T-helper 1 cell treated with Interleukin-12 subunit alpha and Interleukin-12 subunit beta and Interleukin-4 antibody, amounts not matched to agents 30 μg/mL and 1 μg/mL, for 36 hours (primary cell): ENCODE results near the gene ADAMTS9.

Experiments used
- H3K27ac Mint-ChIP-seq: one replicate; pipeline ENCODE4 v1.8.0; 2021; ENCODE audit warnings: mild to moderate bottlenecking, mixed read lengths
- H3K27me3 Mint-ChIP-seq: one replicate; pipeline ENCODE4 v1.8.0; 2021; ENCODE audit warnings: low read depth, mixed read lengths
- H3K36me3 Mint-ChIP-seq: one replicate; pipeline ENCODE4 v1.8.0; 2021; ENCODE audit warnings: low read depth, mixed read lengths
- H3K4me1 Mint-ChIP-seq: one replicate; pipeline ENCODE4 v1.8.0; 2021; ENCODE audit warnings: low read depth, mixed read lengths
- H3K4me3 Mint-ChIP-seq: one replicate; pipeline ENCODE4 v1.8.0; 2021; ENCODE audit warnings: mild to moderate bottlenecking, moderate library complexity, mixed read lengths
- H3K9me3 Mint-ChIP-seq: one replicate; pipeline ENCODE4 v1.8.0; 2021; ENCODE audit warnings: mixed read lengths

The ADAMTS9 gene

DNA sequence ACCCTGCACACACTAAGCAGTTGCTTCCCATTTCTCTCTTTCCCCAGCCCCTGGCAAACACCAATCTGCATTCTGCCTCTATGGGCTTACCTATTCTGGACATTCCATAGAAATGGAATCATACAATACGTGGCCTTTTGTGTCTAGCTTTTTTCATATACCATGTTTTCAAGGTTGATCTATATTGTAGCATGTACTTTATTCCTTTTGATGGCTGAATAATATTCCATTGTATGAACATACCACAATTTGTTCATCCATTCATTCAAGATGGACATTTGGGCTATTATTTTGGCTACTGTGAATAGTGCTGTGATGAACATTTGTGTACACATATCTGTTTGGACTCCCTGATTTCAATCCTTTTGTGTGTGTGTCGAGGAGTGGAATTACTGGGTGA, 18.1 kb upstream of the ADAMTS9 start:
- Mint-ChIP-seq H3K9me3 (no peaks in the 10 kb centered on the region), H3K4me1 (no peaks in the 10 kb centered on the region), H3K27ac (no peak overlapping the region), H3K27me3 (no peaks in the 10 kb centered on the region), H3K36me3 (no peaks in the 10 kb centered on the region), H3K4me3 (no peak overlapping the region)

DNA sequence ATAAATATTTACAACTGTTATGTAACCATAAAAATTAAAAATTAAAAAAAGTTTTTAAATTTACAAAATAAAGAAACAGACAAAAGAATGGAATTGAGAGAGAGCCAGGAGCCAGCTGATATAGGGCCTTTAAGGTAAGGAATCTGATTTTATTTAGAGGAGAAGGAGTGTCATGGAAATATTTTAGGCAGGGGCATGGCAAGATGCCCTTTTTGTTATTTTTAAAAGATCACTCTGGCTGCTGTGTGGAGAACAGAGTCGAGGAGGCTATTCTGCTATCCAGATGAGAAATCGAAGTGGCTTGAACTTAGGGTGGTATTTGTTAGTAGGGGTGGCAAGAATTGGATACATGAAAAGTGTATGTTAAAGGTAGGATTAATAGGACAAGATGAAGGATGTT, 9.1 kb upstream of the ADAMTS9 start:
- Mint-ChIP-seq H3K36me3 (no peaks in the 10 kb centered on the region), H3K27ac (no peak overlapping the region), H3K27me3 (no peaks in the 10 kb centered on the region), H3K4me3 (no peak overlapping the region), H3K4me1 (no peaks in the 10 kb centered on the region), H3K9me3 (no peaks in the 10 kb centered on the region)

DNA sequence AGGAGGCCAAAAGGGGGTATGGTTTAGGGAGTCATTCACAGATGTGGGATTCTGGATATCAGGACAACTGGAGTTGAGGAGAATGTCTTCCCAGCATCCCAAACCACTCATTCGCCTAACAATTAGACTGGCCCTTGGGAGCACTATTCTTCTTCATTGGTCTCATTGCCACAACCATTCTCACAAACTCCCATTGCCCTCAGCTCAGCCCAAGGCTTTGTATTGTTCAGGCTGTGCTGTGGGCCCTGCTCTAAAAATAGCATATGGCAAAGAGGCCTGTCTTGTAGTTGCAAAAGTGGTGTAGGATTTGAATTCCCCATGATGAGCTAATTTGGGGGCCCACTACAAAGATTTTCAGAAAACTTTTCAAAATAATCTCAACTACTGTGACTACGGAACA, 6.3 kb upstream of the ADAMTS9 start:
- H3K36me3 Mint-ChIP-seq: no peaks in the 10 kb centered on the region
- H3K9me3 Mint-ChIP-seq: no peaks in the 10 kb centered on the region
- H3K4me3 Mint-ChIP-seq: no peak overlapping the region
- peaks cover 13% of the 10 kb centered on the region for H3K27me3 Mint-ChIP-seq
- no peaks in the 10 kb centered on the region for H3K4me1 Mint-ChIP-seq
- no peak overlapping the region for H3K27ac Mint-ChIP-seq

DNA sequence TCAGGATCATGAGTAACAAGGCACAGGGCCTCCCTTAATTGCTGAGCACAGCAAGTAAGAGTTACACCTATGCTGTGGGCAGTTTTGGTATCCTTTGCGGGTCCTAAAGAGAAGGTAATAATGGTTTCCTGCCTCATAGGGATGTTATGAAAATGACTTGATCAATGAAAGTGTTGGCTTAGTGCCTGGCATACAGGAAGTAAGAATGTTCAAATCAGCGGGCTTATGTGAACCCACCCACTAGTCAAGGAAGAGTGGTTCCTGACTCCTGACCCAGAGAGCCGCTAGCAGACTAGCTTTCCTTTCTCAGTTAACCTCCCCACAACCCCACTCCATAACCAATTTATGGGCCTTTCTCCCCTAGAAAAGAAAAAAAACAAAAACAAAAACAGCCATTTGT, 5.2 kb upstream of the ADAMTS9 start:
- H3K36me3 Mint-ChIP-seq: no peaks in the 10 kb centered on the region
- H3K4me3 Mint-ChIP-seq: no peak overlapping the region
- no peak overlapping the region for H3K27ac Mint-ChIP-seq
- no peaks in the 10 kb centered on the region for H3K9me3 Mint-ChIP-seq
- H3K4me1 Mint-ChIP-seq: no peaks in the 10 kb centered on the region
- H3K27me3 Mint-ChIP-seq: peaks cover 23% of the 10 kb centered on the region

DNA sequence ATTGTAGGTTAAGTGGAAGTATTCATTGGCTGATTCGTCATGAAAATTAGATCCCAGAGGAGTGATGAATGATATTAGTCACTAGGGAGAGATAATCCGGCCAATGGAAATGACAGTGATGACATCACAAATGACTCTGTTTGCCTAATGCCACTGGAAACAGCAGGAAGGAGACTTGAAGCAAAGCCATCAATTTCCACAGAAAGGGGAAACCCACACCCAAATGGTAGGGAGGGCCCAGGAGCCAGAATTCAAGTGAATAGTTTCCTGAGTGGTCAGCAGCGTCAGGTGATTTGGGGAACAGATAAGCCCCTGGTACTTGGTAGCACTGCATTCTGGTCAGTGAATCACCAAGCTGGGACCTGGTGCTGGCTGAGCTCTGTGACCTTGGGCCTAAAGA, 3.3 kb upstream of the ADAMTS9 start:
- H3K9me3 Mint-ChIP-seq: no peaks in the 10 kb centered on the region
- H3K36me3 Mint-ChIP-seq: no peaks in the 10 kb centered on the region
- H3K4me3 Mint-ChIP-seq: no peak overlapping the region
- H3K4me1 Mint-ChIP-seq: no peaks in the 10 kb centered on the region
- H3K27ac Mint-ChIP-seq: no peak overlapping the region
- peaks cover 36% of the 10 kb centered on the region for H3K27me3 Mint-ChIP-seq

DNA sequence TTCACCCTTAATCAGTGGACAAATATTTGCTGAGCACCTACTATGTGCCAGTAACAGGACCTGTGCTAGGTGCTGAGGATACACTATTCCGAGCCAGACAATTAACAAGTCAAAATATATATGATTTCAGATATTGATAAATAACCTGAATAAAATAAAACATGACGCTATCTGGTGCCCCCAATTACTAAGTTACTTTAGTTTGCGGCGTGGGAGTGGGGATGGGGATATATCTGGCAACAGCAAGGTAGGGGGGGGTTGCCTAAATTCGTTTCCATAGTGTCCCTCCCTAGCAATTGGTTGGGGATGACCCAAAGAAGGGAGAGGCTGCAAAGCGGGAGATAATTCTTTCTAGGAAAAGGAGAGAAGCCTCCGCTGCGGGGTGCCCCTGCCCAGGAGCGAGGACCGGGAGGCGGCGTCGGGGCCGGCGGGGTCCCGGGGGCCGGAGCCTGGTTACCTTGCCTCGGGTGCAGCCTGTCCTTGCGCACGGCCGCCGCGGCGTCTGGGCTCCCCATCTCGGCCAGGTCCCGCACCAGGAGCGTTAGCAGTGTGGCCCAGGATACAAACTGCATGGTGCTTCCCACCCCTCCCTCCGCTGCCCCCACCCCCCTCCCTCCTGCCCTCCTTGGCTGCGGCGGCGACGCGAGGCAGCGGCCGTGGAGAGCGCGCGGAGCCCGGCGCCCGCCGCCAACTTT, 567 bp downstream of the ADAMTS9 start:
- no peak overlapping the region for H3K27ac Mint-ChIP-seq
- H3K4me3 Mint-ChIP-seq: no peak overlapping the region
- no peaks in the 10 kb centered on the region for H3K9me3 Mint-ChIP-seq
- H3K4me1 Mint-ChIP-seq: no peaks in the 10 kb centered on the region
- no peaks in the 10 kb centered on the region for H3K36me3 Mint-ChIP-seq
- H3K27me3 Mint-ChIP-seq: peaks cover 63% of the 10 kb centered on the region

DNA sequence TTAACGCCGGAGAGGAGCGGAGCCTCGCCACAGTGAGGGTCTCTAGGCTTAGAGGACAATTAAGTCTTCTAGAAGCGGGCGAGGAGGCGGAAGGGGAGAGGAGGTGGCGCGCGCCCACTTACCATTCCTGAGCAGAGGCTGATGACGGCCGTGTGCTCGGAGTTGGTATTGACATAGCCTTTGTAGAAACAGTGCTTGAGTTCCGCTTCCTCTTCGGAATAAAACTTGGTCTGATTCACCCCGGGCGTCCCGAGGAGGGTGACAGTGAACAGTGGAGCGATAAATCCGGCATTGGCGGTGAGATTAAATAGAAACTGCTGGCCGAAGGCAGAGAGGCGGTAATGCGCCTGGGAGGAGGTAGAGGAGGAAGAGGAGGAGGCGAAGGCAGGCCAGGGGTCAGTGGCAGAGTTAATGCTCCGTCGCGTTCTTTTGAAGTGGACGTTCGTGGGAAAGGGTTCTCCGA, 1.3 kb downstream of the ADAMTS9 start:
- no peaks in the 10 kb centered on the region for H3K9me3 Mint-ChIP-seq
- H3K36me3 Mint-ChIP-seq: no peaks in the 10 kb centered on the region
- peaks cover 63% of the 10 kb centered on the region for H3K27me3 Mint-ChIP-seq
- H3K4me3 Mint-ChIP-seq: no peak overlapping the region
- H3K27ac Mint-ChIP-seq: no peak overlapping the region
- H3K4me1 Mint-ChIP-seq: no peaks in the 10 kb centered on the region

DNA sequence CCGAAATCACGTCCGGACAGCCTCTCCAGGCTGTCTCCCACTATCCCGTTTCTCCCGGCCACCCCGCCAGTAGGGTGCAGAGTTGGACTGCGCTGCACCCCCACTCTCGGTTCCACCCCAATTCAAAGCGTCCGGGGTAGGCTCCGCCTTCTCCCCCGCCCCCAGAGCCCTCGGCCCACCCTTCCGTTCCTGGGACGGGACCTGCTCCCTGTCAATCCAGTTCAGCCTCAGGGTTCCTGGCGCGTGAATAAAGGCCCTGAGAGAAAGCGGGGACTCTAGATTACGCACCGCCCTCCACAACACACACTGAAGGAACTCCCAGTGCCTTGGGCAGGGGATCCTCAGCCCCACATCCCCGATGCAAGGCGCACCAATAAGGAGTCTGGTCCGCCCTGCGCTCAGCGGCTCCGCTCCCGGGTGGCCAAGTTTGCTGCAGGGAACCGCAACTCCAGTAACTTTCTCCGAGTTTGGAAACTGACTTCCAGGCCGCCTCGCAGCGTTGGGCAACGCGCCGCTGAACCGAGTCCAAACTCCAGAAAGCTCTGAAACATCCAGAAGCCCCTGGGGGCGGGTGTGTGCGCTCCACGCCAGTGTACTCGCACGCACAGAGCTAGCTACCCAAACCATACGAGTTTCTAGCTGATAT, 1.9 kb downstream of the ADAMTS9 start:
- Mint-ChIP-seq H3K27ac (no peak overlapping the region), H3K4me3 (no peak overlapping the region), H3K27me3 (peaks cover 63% of the 10 kb centered on the region), H3K9me3 (no peaks in the 10 kb centered on the region), H3K36me3 (no peaks in the 10 kb centered on the region), H3K4me1 (no peaks in the 10 kb centered on the region)

DNA sequence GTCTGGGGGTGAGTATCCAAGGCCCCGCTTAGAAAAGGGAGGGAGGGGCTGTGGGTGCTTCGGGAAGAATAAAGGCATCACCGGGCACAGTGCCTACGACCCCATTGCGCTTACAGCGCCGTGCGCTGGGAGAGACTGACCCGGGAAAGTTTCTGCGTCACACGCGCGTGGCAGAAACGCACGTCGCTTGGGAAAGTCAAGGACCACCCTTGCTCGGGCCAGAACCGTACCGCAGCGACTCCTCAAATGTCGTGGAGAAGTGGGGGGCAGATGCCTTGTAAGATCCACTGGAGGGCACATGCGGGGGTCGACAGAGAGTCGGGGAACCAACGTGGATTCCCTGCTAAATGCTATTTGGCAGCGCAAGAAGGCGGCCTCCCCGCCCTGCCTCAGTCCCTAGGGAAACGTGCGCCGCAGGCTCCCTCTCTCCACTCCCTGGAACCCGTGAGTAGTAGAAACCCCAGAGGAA, 2.4 kb downstream of the ADAMTS9 start:
- H3K4me3 Mint-ChIP-seq: no peak overlapping the region
- H3K36me3 Mint-ChIP-seq: no peaks in the 10 kb centered on the region
- no peak overlapping the region for H3K27ac Mint-ChIP-seq
- no peaks in the 10 kb centered on the region for H3K9me3 Mint-ChIP-seq
- peaks cover 58% of the 10 kb centered on the region for H3K27me3 Mint-ChIP-seq
- no peaks in the 10 kb centered on the region for H3K4me1 Mint-ChIP-seq

DNA sequence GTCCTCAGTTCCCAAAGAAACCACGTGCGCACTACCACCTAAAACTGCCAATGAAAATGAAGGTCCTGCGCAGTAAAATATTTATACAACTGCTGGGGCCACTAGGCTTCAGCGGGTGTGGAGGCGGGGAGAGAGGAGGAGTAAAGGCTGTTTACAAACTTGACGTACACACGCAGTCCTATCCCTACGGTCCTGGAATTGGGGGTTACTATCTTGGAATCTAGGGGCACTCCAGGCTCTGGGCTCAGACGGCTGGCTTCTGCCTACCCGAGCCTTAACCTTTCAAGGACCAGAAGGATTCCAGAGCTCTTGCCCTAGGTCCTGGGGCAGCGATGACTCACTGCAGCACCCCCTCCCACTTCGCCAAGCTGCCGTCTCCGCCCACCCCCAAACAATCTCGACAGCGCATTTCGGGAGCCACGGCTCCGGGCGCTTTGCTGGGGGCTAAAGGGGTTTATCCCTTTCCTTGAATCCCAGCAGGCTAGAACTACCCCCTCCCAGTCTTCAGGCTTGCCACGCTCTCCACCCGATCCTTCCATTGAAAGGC, 3.0 kb downstream of the ADAMTS9 start:
- Mint-ChIP-seq H3K27ac (no peak overlapping the region), H3K27me3 (peaks cover 54% of the 10 kb centered on the region)

DNA sequence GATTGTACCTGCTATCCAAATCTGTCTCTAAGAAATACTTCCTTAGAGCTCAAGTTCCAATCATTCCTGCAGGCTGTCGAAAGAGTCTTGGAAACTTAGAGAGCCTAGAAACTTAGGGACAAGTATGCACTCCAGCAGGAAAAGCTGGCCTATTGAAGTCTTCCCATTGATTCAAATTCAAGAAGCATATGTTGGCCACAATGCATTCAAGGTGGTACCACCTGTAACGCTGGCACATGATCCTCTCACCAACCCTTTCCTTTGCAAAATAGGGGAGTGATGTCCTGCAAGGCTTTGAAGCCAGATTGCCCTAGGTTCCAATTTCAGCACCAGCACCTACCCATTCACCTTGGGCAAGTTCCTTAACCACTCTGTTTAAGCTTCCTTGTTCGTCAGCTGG, 6.0 kb downstream of the ADAMTS9 start:
- Mint-ChIP-seq H3K27me3 (peaks cover 35% of the 10 kb centered on the region), H3K27ac (no peak overlapping the region), H3K9me3 (no peaks in the 10 kb centered on the region), H3K36me3 (no peaks in the 10 kb centered on the region), H3K4me3 (no peak overlapping the region), H3K4me1 (no peaks in the 10 kb centered on the region)

More for the DNA sequence above, 3.0 kb downstream of the ADAMTS9 start:
- Mint-ChIP-seq H3K4me3 (no peak overlapping the region), H3K36me3 (no peaks in the 10 kb centered on the region), H3K4me1 (no peaks in the 10 kb centered on the region), H3K9me3 (no peaks in the 10 kb centered on the region)

DNA sequence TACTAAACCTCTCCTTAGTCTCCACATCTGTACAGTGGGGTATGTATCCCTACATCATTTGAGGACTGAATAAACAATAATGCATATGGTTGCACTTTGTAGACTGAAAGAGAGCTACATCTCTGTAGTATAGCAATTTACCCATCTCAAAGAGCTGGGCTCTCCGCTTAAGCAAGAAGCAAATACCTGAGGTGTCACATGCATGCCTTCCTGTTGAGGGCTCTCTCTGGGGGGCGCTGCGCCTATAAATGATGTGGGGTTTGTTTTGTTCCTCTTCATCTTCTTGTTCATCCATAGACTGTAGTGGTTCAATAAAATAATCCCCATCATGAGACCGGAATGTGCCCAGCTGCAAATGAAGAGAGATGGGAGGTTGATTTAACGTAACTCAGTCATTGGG, 6.8 kb downstream of the ADAMTS9 start:
- no peaks in the 10 kb centered on the region for H3K4me1 Mint-ChIP-seq
- peaks cover 27% of the 10 kb centered on the region for H3K27me3 Mint-ChIP-seq
- no peak overlapping the region for H3K27ac Mint-ChIP-seq
- no peaks in the 10 kb centered on the region for H3K9me3 Mint-ChIP-seq
- H3K36me3 Mint-ChIP-seq: no peaks in the 10 kb centered on the region
- no peak overlapping the region for H3K4me3 Mint-ChIP-seq

DNA sequence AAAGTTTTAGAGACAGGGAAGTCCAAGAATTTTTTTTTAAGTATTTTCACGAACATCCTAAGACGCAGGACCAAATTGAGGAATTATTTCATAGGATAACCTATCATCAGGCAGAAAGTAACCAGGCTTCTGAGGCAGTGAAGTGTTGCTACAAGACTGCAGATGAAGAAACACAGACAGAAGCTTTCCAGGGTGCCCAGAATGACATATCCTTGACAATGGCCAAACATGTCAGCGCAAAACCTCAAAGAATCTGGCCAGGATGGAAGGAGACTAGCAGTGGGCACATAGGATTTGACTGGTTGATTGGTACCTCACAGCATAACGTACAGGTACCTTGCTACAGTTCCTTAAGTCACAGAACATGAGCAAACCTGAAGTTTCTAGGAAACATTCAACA, 7.5 kb downstream of the ADAMTS9 start:
- H3K4me3 Mint-ChIP-seq: no peak overlapping the region
- H3K9me3 Mint-ChIP-seq: no peaks in the 10 kb centered on the region
- H3K4me1 Mint-ChIP-seq: no peaks in the 10 kb centered on the region
- no peaks in the 10 kb centered on the region for H3K36me3 Mint-ChIP-seq
- peaks cover 22% of the 10 kb centered on the region for H3K27me3 Mint-ChIP-seq
- H3K27ac Mint-ChIP-seq: no peak overlapping the region

DNA sequence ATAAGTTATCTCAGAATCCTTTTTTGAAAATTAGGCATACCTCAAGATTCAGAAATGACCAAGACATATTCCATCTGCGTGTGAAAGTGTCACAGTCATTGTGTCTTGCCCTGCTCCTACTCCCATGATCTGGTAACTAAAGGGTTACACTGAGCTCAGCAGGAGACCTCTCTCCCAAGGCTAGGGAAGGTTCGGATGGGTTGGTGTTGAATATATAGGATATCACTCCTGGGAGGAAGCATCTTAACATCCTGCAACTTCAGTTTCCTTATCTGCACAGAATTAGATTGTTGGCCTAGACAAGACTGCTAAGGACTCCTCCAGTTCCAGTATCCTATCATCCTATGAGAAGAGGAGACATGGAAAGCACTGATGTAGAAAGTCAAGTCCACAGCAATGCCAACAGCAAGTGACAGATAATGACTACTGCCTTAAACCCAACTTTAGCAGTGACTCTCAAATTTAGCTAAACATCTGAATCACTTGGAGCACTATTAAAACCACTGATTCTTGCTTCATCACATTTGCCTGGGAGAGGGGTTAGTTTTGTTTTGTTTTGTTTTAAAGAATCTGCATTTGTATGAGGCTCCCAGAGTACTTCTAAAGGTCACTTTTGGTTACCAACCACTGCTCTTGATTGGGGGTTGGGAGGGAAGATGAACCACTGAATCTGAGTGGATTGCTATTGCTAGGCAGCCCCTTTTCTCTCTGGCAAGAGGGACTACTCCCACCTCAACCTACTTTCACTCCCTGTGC, 9.7 kb downstream of the ADAMTS9 start:
- H3K4me1 Mint-ChIP-seq: no peaks in the 10 kb centered on the region
- H3K27ac Mint-ChIP-seq: no peak overlapping the region
- H3K4me3 Mint-ChIP-seq: no peak overlapping the region
- no peaks in the 10 kb centered on the region for H3K27me3 Mint-ChIP-seq
- H3K36me3 Mint-ChIP-seq: no peaks in the 10 kb centered on the region
- H3K9me3 Mint-ChIP-seq: no peaks in the 10 kb centered on the region

DNA sequence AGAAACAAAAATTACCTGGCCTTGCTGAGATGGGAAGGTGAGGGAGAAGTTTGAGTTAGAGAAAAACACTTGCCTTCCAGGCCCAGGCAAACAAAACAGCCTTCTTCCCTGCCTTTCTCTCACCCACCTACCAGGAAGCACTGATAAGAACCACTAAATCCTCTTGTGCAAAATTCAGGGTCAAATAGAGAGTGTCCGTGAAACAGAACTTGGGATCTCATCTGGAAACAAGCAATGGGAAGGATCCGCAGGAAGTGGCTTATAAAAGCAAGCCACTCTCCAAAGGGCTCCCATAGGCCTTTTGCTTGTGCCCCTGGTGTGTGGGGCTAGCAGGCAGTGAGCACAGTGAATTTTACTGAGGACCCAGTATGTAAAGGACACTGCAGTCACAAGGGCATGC, 11.0 kb downstream of the ADAMTS9 start:
- no peak overlapping the region for H3K4me3 Mint-ChIP-seq
- no peaks in the 10 kb centered on the region for H3K27me3 Mint-ChIP-seq
- no peaks in the 10 kb centered on the region for H3K9me3 Mint-ChIP-seq
- no peaks in the 10 kb centered on the region for H3K36me3 Mint-ChIP-seq
- no peak overlapping the region for H3K27ac Mint-ChIP-seq
- no peaks in the 10 kb centered on the region for H3K4me1 Mint-ChIP-seq
